Measurements from ENCODE around the gene ERMARD.

ERMARD gene

GRCh38 chr6:169811521-169812256 is 60.3 kb downstream of the ERMARD start:
- no peak for DNase-seq
- intact Hi-C loops (cut with DNase I): no loop called here

GRCh38 chr6:169812257-169812644 is 60.8 kb downstream of the ERMARD start:
- intact Hi-C loops (cut with DNase I): no loop called here
- peak in 1 of 10 donors; percentile 75 for DNase-seq

GRCh38 chr6:169813969-169814368 is 62.5 kb downstream of the ERMARD start:
- intact Hi-C loops (cut with DNase I): no loop called here
- DNase-seq: peak in 1 of 10 donors; percentile 54

GRCh38 chr6:169816054-169816453 is 64.6 kb downstream of the ERMARD start:
- intact Hi-C loops (cut with DNase I): no loop called here
- DNase-seq: no peak

- intact Hi-C loops (cut with DNase I): no loop called here
Measured at GRCh38 chr6:169816975-169817374, 65.6 kb downstream of the ERMARD start.

GRCh38 chr6:169820358-169820757 is 68.9 kb downstream of the ERMARD start:
- intact Hi-C loops (cut with DNase I): no loop called here
- DNase-seq: no peak

More at GRCh38 chr6:169816975-169817374, 65.6 kb downstream of the ERMARD start:
- no peak for DNase-seq

GRCh38 chr6:169824021-169824420 is 72.6 kb downstream of the ERMARD start:
- intact Hi-C loops (cut with DNase I): no loop called here

GRCh38 chr6:169824848-169825557 is 73.6 kb downstream of the ERMARD start:
- peak in 3 of 10 donors; percentile 5 to 50 (median 42) for DNase-seq
- intact Hi-C loops (cut with DNase I): no loop called here

More at GRCh38 chr6:169824021-169824420, 72.6 kb downstream of the ERMARD start:
- DNase-seq: peak in 2 of 10 donors; percentile 8 to 63

- intact Hi-C loops (cut with DNase I): no loop called here
- DNase-seq: peak in 2 of 10 donors; percentile 5 to 62
Measured at GRCh38 chr6:169825558-169826225, 74.3 kb downstream of the ERMARD start.

GRCh38 chr6:169826697-169827096 is 75.3 kb downstream of the ERMARD start:
- intact Hi-C loops (cut with DNase I): no loop called here
- no peak for DNase-seq

GRCh38 chr6:169827290-169827717 is 75.9 kb downstream of the ERMARD start:
- peak in 2 of 10 donors; percentile 5 to 42 for DNase-seq
- intact Hi-C loops (cut with DNase I): no loop called here

- intact Hi-C loops (cut with DNase I): no loop called here
- DNase-seq: peak in 3 of 10 donors; percentile 8 to 60 (median 47)
Measured at GRCh38 chr6:169828176-169828575, 76.8 kb downstream of the ERMARD start.

- DNase-seq: peak in 3 of 10 donors; percentile 7 to 50 (median 45)
- intact Hi-C loops (cut with DNase I): loop anchor here (2.0 kb wide), 1 partner anchor 461 kb away; the partner anchor contains the start of gene DLL1
Measured at GRCh38 chr6:169829786-169830185, 78.4 kb downstream of the ERMARD start.

GRCh38 chr6:169830876-169831275 is 79.5 kb downstream of the ERMARD start:
- intact Hi-C loops (cut with DNase I): loop anchor here (1.0 to 2.0 kb wide), 2 partner anchors 460 to 699 kb away; partner anchors contain the start of gene DLL1
- peak in 2 of 10 donors; percentile 64 to 73 for DNase-seq

Data from posterior cingulate gyrus (tissue), 11 donors.